Liver (tissue), 3 donors: Measurements from ENCODE around the gene TOR1AIP2.

ENCODE experiments used
- ATF3 ChIP-seq: IDR thresholded peaks from 2 replicates; pipeline ENCODE4 v1.6.1; 2016; ENCODE audit warnings: antibody characterized with exemption
- MAX ChIP-seq: IDR thresholded peaks from 2 replicates; pipeline ENCODE4 v1.6.1; 2016; ENCODE audit warnings: antibody characterized with exemption
- RAD21 ChIP-seq, 2 donors: IDR thresholded peaks; 2 replicates each; pipeline ENCODE4 v1.6.1; 2016; ENCODE audit warnings: antibody characterized with exemption in 2 of 2, mild to moderate bottlenecking in 2 of 2
- TAF1 ChIP-seq: conservative IDR thresholded peaks from 2 replicates; pipeline ENCODE4 v1.6.1; 2016; ENCODE audit warnings: antibody characterized with exemption, mild to moderate bottlenecking
- TF ChIP-seq, protein P1 (sequence below): fragments of 150-350 bp; IDR thresholded peaks from 2 replicates; pipeline ENCODE4 v1.5.1; 2017; ENCODE audit warnings: improper control_type of control experiment, low read depth, low read length; ENCODE audit not compliant: missing input control
- donor health status: healthy.
- donor health status: healthy.

DNA sequence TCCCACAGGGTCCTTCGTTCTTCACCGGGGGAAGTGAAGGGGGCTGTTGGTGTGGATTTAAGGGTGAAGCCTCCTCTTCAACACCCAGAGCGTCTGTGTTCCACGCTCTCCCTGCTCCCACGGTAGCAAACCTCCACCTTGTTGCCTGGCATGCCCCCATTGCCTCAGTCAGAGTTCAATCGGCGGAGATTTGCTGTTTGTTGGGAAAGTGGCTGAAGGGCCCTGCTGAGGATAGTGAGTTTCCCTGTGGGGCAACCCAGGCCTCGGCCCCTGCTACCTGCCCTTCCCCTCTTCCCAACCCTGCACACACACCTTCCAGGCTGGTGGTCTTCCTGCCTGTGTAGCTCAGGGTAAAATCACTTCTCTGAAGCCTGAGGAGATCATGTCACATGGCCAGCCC is 60.5 kb downstream of the TOR1AIP2 start:
- TF ChIP-seq, protein P1, sequence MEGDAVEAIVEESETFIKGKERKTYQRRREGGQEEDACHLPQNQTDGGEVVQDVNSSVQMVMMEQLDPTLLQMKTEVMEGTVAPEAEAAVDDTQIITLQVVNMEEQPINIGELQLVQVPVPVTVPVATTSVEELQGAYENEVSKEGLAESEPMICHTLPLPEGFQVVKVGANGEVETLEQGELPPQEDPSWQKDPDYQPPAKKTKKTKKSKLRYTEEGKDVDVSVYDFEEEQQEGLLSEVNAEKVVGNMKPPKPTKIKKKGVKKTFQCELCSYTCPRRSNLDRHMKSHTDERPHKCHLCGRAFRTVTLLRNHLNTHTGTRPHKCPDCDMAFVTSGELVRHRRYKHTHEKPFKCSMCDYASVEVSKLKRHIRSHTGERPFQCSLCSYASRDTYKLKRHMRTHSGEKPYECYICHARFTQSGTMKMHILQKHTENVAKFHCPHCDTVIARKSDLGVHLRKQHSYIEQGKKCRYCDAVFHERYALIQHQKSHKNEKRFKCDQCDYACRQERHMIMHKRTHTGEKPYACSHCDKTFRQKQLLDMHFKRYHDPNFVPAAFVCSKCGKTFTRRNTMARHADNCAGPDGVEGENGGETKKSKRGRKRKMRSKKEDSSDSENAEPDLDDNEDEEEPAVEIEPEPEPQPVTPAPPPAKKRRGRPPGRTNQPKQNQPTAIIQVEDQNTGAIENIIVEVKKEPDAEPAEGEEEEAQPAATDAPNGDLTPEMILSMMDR = no peak
- TF ChIP-seq ATF3 (no peak), RAD21 (IDR thresholded peaks at IDR 0.05) (no peak), MAX (no peak), TAF1 (no peak)
